WTC11 (cell line): ENCODE results near the gene TEX26. TPM values are rescaled to one million over a fixed set of nuclear protein-coding genes. Genes with fewer than 3 reads are reported as not detected.

ENCODE experiments used
- ATAC-seq: fragments of 200-7000 bp; cut with Tn5 transposase; 2 replicates; pipeline ENCODE4 v1.10.0; 2021; ENCODE audit warnings: mild to moderate bottlenecking, moderate library complexity
- CTCF ChIA-PET: fragments of 300-600 bp; sonication (Branson Sonifier 250); formaldehyde crosslinking; loops from one replicate; lab custom pipeline; 2021; ENCODE audit warnings: antibody characterized with exemption; lab: Charles Lee
- POLR2A ChIA-PET: fragments of 350-600 bp; sonication (Branson Sonifier 250); formaldehyde crosslinking; loops from one replicate; lab custom pipeline; 2021; ENCODE audit warnings: antibody characterized with exemption; lab: Charles Lee
- DNase-seq: peaks from one replicate; pipeline ENCODE4 v3.0.0; 2021; ENCODE audit warnings: low spot score
- H3K27ac Mint-ChIP-seq: 2 replicates; pipeline ENCODE4 v1.8.0; 2021; ENCODE audit warnings: mixed read lengths
- H3K27me3 Mint-ChIP-seq: 2 replicates; pipeline ENCODE4 v1.8.0; 2021; ENCODE audit warnings: low read depth, mild to moderate bottlenecking, moderate library complexity, mixed read lengths
- H3K36me3 Mint-ChIP-seq: 2 replicates; pipeline ENCODE4 v1.8.0; 2021; ENCODE audit warnings: mixed read lengths
- H3K4me1 Mint-ChIP-seq: 2 replicates; pipeline ENCODE4 v1.8.0; 2022; ENCODE audit warnings: mixed read lengths
- H3K4me3 Mint-ChIP-seq: 2 replicates; pipeline ENCODE4 v1.8.0; 2021; ENCODE audit warnings: mild to moderate bottlenecking, moderate library complexity, mixed read lengths
- H3K9me3 Mint-ChIP-seq: 2 replicates; pipeline ENCODE4 v1.8.0; 2021; ENCODE audit warnings: mixed read lengths
- AFF4 ChIP-seq: sonication (generic); formaldehyde crosslinking; IDR thresholded peaks from 2 replicates; pipeline ENCODE4 v1.8.1; 2023; ENCODE audit warnings: mild to moderate bottlenecking, missing genetic modification reagents, borderline replicate concordance
- CREM ChIP-seq: sonication (generic); formaldehyde crosslinking; IDR thresholded peaks from 2 replicates; pipeline ENCODE4 v1.8.1; 2022; ENCODE audit warnings: mild to moderate bottlenecking, missing genetic modification reagents, moderate library complexity
- E2F4 ChIP-seq: sonication (generic); formaldehyde crosslinking; IDR thresholded peaks from 2 replicates; pipeline ENCODE4 v1.8.1; 2022; ENCODE audit warnings: low read depth, mild to moderate bottlenecking, moderate library complexity, missing genetic modification reagents, borderline replicate concordance
- ETV6 ChIP-seq: sonication (generic); formaldehyde crosslinking; IDR thresholded peaks from 2 replicates; pipeline ENCODE4 v1.8.1; 2022; ENCODE audit warnings: mild to moderate bottlenecking, missing genetic modification reagents
- FOXK1 ChIP-seq: sonication (generic); formaldehyde crosslinking; IDR thresholded peaks from 2 replicates; pipeline ENCODE4 v1.8.0; 2022; ENCODE audit warnings: mild to moderate bottlenecking, moderate library complexity, missing genetic modification reagents
- FOXP1 ChIP-seq: sonication (generic); formaldehyde crosslinking; IDR thresholded peaks from 2 replicates; pipeline ENCODE4 v1.8.0; 2022; ENCODE audit warnings: missing genetic modification reagents, mild to moderate bottlenecking, moderate library complexity, borderline replicate concordance
- HMGXB4 ChIP-seq: sonication (generic); formaldehyde crosslinking; IDR thresholded peaks from 2 replicates; pipeline ENCODE4 v1.8.1; 2023; ENCODE audit warnings: mild to moderate bottlenecking, moderate library complexity, missing genetic modification reagents
- MAX ChIP-seq: sonication (generic); formaldehyde crosslinking; IDR thresholded peaks from 2 replicates; pipeline ENCODE4 v1.8.0; 2022; ENCODE audit warnings: mild to moderate bottlenecking, missing genetic modification reagents
- MXD4 ChIP-seq: fragments of 250-450 bp; sonication (Bioruptor Pico); IDR thresholded peaks from 2 replicates; pipeline ENCODE4 v1.8.0; 2021; ENCODE audit warnings: mild to moderate bottlenecking, moderate library complexity, borderline replicate concordance
- MYBL2 ChIP-seq: sonication (generic); formaldehyde crosslinking; IDR thresholded peaks from 2 replicates; pipeline ENCODE4 v1.8.1; 2023; ENCODE audit warnings: mild to moderate bottlenecking, moderate library complexity, missing genetic modification reagents
- NR1H2 ChIP-seq: sonication (generic); formaldehyde crosslinking; IDR thresholded peaks from 2 replicates; pipeline ENCODE4 v1.9.0; 2021; ENCODE audit warnings: mild to moderate bottlenecking, moderate library complexity, missing genetic modification reagents
- NR2C2 ChIP-seq: sonication (generic); formaldehyde crosslinking; IDR thresholded peaks from 2 replicates; pipeline ENCODE4 v1.8.0; 2022; ENCODE audit warnings: mild to moderate bottlenecking, missing genetic modification reagents
- RELA ChIP-seq: sonication (generic); formaldehyde crosslinking; IDR thresholded peaks from 2 replicates; pipeline ENCODE4 v1.8.1; 2022; ENCODE audit warnings: missing genetic modification reagents, mild to moderate bottlenecking, borderline replicate concordance
- TCF7 ChIP-seq: sonication (generic); formaldehyde crosslinking; IDR thresholded peaks from 2 replicates; pipeline ENCODE4 v1.8.0; 2022; ENCODE audit warnings: mild to moderate bottlenecking, low read depth, missing genetic modification reagents, moderate library complexity
- ZNF121 ChIP-seq: sonication (generic); formaldehyde crosslinking; IDR thresholded peaks from 2 replicates; pipeline ENCODE4 v1.8.0; 2023; ENCODE audit warnings: missing genetic modification reagents
- ZNF138 ChIP-seq: sonication (generic); formaldehyde crosslinking; conservative IDR thresholded peaks from 2 replicates; pipeline ENCODE4 v1.8.1; 2022; ENCODE audit warnings: mild to moderate bottlenecking, moderate library complexity, missing genetic modification reagents
- ZNF263 ChIP-seq: sonication (generic); formaldehyde crosslinking; IDR thresholded peaks from 2 replicates; pipeline ENCODE4 v1.8.1; 2022; ENCODE audit warnings: low read depth, mild to moderate bottlenecking, moderate library complexity, missing genetic modification reagents
- ZNF671 ChIP-seq: fragments of 250-450 bp; sonication (Bioruptor Pico); IDR thresholded peaks from 2 replicates; pipeline ENCODE4 v1.8.0; 2021; ENCODE audit warnings: mild to moderate bottlenecking
- total RNA-seq: library from RNA; stranded (reverse); gene quantifications from 3 replicates; pipeline ENCODE4 v1.2.3, GENCODE V29; 2021
- TF ChIP-seq, protein P1 (sequence below): sonication (generic); formaldehyde crosslinking; IDR thresholded peaks from 2 replicates; pipeline ENCODE4 v1.8.0; 2023; ENCODE audit warnings: missing genetic modification reagents
- TF ChIP-seq, protein P2 (sequence below): sonication (generic); formaldehyde crosslinking; IDR thresholded peaks from 2 replicates; pipeline ENCODE4 v1.8.1; 2023; ENCODE audit warnings: mild to moderate bottlenecking, missing genetic modification reagents, moderate library complexity
- TF ChIP-seq, protein P3 (sequence below): fragments of 250-450 bp; sonication (Bioruptor Pico); IDR thresholded peaks from 2 replicates; pipeline ENCODE4 v1.9.0; 2021; ENCODE audit warnings: mild to moderate bottlenecking
- TF ChIP-seq, protein P4 (sequence below): sonication (generic); formaldehyde crosslinking; IDR thresholded peaks from 2 replicates; pipeline ENCODE4 v1.8.0; 2022; ENCODE audit warnings: mild to moderate bottlenecking, missing genetic modification reagents

The TEX26 gene
- total RNA-seq, 1 experiment from 2014 or later: not detected

- DNase-seq: peak; percentile 44
- POLR2A ChIA-PET: interaction anchor here (0.6 kb wide), 1 partner anchor 244 kb away, joined by 3 read pairs; no protein-coding TSS in a partner anchor
- peak overlapping the region; percentile 52 for H3K4me3 Mint-ChIP-seq
- TF ChIP-seq NR2C2 (peak; percentile 27; the same call in 1 of the 2 replicates), TCF7 (CRISPR knock-in tag) (0 out of 2 replicates have a peak, but pooled peaks have one; percentile 46), MAX (CRISPR knock-in tag) (peak; percentile 92), E2F4 (no peak), ZNF138 (CRISPR knock-in tag) (peak; percentile 52), MYBL2 (peak; percentile 29; the same call in 1 of the 2 replicates), AFF4 (CRISPR knock-in tag) (no peak), FOXK1 (peak; percentile 44; the same call in 1 of the 2 replicates), RELA (CRISPR knock-in tag) (0 out of 2 replicates have a peak, but pooled peaks have one; percentile 45), ZNF671 (CRISPR knock-in tag) (no peak), ZNF121 (no peak), HMGXB4 (CRISPR knock-in tag) (0 out of 2 replicates have a peak, but pooled peaks have one; percentile 34), CREM (no peak), NR1H2 (no peak), ZNF263 (CRISPR knock-in tag) (0 out of 2 replicates have a peak, but pooled peaks have one; percentile 5), FOXP1 (CRISPR knock-in tag) (peak; percentile 67; the same call in 1 of the 2 replicates), ETV6 (CRISPR knock-in tag) (0 out of 2 replicates have a peak, but pooled peaks have one; percentile 76), MXD4 (CRISPR knock-in tag) (no peak)
- TF ChIP-seq, protein P1, sequence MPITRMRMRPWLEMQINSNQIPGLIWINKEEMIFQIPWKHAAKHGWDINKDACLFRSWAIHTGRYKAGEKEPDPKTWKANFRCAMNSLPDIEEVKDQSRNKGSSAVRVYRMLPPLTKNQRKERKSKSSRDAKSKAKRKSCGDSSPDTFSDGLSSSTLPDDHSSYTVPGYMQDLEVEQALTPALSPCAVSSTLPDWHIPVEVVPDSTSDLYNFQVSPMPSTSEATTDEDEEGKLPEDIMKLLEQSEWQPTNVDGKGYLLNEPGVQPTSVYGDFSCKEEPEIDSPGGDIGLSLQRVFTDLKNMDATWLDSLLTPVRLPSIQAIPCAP (CRISPR knock-in tag): no peak; the same call in 1 of the 2 replicates
- TF ChIP-seq, protein P2, sequence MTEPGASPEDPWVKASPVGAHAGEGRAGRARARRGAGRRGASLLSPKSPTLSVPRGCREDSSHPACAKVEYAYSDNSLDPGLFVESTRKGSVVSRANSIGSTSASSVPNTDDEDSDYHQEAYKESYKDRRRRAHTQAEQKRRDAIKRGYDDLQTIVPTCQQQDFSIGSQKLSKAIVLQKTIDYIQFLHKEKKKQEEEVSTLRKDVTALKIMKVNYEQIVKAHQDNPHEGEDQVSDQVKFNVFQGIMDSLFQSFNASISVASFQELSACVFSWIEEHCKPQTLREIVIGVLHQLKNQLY (CRISPR knock-in tag): no peak
- TF ChIP-seq, protein P3, sequence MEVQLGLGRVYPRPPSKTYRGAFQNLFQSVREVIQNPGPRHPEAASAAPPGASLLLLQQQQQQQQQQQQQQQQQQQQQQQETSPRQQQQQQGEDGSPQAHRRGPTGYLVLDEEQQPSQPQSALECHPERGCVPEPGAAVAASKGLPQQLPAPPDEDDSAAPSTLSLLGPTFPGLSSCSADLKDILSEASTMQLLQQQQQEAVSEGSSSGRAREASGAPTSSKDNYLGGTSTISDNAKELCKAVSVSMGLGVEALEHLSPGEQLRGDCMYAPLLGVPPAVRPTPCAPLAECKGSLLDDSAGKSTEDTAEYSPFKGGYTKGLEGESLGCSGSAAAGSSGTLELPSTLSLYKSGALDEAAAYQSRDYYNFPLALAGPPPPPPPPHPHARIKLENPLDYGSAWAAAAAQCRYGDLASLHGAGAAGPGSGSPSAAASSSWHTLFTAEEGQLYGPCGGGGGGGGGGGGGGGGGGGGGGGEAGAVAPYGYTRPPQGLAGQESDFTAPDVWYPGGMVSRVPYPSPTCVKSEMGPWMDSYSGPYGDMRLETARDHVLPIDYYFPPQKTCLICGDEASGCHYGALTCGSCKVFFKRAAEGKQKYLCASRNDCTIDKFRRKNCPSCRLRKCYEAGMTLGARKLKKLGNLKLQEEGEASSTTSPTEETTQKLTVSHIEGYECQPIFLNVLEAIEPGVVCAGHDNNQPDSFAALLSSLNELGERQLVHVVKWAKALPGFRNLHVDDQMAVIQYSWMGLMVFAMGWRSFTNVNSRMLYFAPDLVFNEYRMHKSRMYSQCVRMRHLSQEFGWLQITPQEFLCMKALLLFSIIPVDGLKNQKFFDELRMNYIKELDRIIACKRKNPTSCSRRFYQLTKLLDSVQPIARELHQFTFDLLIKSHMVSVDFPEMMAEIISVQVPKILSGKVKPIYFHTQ (CRISPR knock-in tag): no peak
- TF ChIP-seq, protein P4, sequence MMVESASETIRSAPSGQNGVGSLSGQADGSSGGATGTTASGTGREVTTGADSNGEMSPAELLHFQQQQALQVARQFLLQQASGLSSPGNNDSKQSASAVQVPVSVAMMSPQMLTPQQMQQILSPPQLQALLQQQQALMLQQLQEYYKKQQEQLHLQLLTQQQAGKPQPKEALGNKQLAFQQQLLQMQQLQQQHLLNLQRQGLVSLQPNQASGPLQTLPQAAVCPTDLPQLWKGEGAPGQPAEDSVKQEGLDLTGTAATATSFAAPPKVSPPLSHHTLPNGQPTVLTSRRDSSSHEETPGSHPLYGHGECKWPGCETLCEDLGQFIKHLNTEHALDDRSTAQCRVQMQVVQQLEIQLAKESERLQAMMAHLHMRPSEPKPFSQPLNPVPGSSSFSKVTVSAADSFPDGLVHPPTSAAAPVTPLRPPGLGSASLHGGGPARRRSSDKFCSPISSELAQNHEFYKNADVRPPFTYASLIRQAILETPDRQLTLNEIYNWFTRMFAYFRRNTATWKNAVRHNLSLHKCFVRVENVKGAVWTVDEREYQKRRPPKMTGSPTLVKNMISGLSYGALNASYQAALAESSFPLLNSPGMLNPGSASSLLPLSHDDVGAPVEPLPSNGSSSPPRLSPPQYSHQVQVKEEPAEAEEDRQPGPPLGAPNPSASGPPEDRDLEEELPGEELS (CRISPR knock-in tag): peak; percentile 66
Observed at GRCh38 chr13:30906411-30907051, 25.9 kb upstream of the TEX26 start.

More at GRCh38 chr13:30906411-30907051, 25.9 kb upstream of the TEX26 start:
- CTCF ChIA-PET: interaction anchor here (0.7 to 2.6 kb wide), 10 partner anchors 14 to 137 kb away, joined by 3 to 11 read pairs (median 5); partner anchors contain the start of gene TEX26
- Mint-ChIP-seq H3K9me3 (no peaks in the 10 kb centered on the region), H3K4me1 (peaks cover 6% of the 10 kb centered on the region), H3K27me3 (peaks cover 52% of the 10 kb centered on the region), H3K36me3 (no peaks in the 10 kb centered on the region), H3K27ac (no peak overlapping the region)
- peak; percentile 75 for ATAC-seq
